Measurements from ENCODE around the gene CHD9NB. TPM values are rescaled to one million over a fixed set of nuclear protein-coding genes. Genes with fewer than 3 reads are reported as not detected.

CHD9NB gene
- total RNA-seq, 1 donor from 2014 or later: 1.1 TPM

GRCh38 chr16:53029971-53030370 lies 22.7 kb downstream of the CHD9NB start:
- intact Hi-C loops (cut with micrococcal nuclease): no loop called here
- H3K4me1 Mint-ChIP-seq (ENCODE audit: low read depth): no peaks in the 10 kb centered on the region
- no peaks in the 10 kb centered on the region for H3K36me3 Mint-ChIP-seq (ENCODE audit: low read depth)
- DNase-seq (ENCODE audit: low spot score): no peak
- H3K27ac Mint-ChIP-seq: no peak overlapping the region
- H3K27me3 Mint-ChIP-seq (ENCODE audit: insufficient read depth): peaks cover 3% of the 10 kb centered on the region
- H3K4me3 Mint-ChIP-seq: no peak overlapping the region
- no peaks in the 10 kb centered on the region for H3K9me3 Mint-ChIP-seq

- no peaks in the 10 kb centered on the region for H3K9me3 Mint-ChIP-seq
- H3K4me3 Mint-ChIP-seq: no peak overlapping the region
- H3K4me1 Mint-ChIP-seq (ENCODE audit: low read depth): peaks cover 5% of the 10 kb centered on the region
- H3K36me3 Mint-ChIP-seq (ENCODE audit: low read depth): no peaks in the 10 kb centered on the region
- no peaks in the 10 kb centered on the region for H3K27me3 Mint-ChIP-seq (ENCODE audit: insufficient read depth)
- DNase-seq (ENCODE audit: low spot score): no peak
- no peak overlapping the region for H3K27ac Mint-ChIP-seq
- intact Hi-C loops (cut with micrococcal nuclease): no loop called here
These were observed 28.7 kb downstream of the CHD9NB start for GRCh38 chr16:53024045-53024444.

- DNase-seq (ENCODE audit: low spot score): no peak
- intact Hi-C loops (cut with micrococcal nuclease): no loop called here
- H3K4me1 Mint-ChIP-seq (ENCODE audit: low read depth): peaks cover 5% of the 10 kb centered on the region
- H3K9me3 Mint-ChIP-seq: no peaks in the 10 kb centered on the region
- H3K36me3 Mint-ChIP-seq (ENCODE audit: low read depth): no peaks in the 10 kb centered on the region
- H3K27ac Mint-ChIP-seq: no peak overlapping the region
- H3K4me3 Mint-ChIP-seq: no peak overlapping the region
- H3K27me3 Mint-ChIP-seq (ENCODE audit: insufficient read depth): no peaks in the 10 kb centered on the region
These were observed 30.3 kb downstream of the CHD9NB start for GRCh38 chr16:53022374-53022773.

GRCh38 chr16:53018834-53019416 lies 33.8 kb downstream of the CHD9NB start:
- Mint-ChIP-seq H3K27ac (no peak overlapping the region), H3K27me3 (ENCODE audit: insufficient read depth) (peaks cover 2% of the 10 kb centered on the region), H3K9me3 (no peaks in the 10 kb centered on the region), H3K36me3 (ENCODE audit: low read depth) (no peaks in the 10 kb centered on the region), H3K4me1 (ENCODE audit: low read depth) (peaks cover 2% of the 10 kb centered on the region), H3K4me3 (no peak overlapping the region)
- intact Hi-C loops (cut with micrococcal nuclease): no loop called here
- no peak for DNase-seq (ENCODE audit: low spot score)

GRCh38 chr16:53014287-53014686 lies 38.4 kb downstream of the CHD9NB start:
- no peaks in the 10 kb centered on the region for H3K36me3 Mint-ChIP-seq (ENCODE audit: low read depth)
- intact Hi-C loops (cut with micrococcal nuclease): no loop called here
- no peaks in the 10 kb centered on the region for H3K4me1 Mint-ChIP-seq (ENCODE audit: low read depth)
- no peak for DNase-seq (ENCODE audit: low spot score)
- no peaks in the 10 kb centered on the region for H3K9me3 Mint-ChIP-seq
- peaks cover 2% of the 10 kb centered on the region for H3K27me3 Mint-ChIP-seq (ENCODE audit: insufficient read depth)
- no peak overlapping the region for H3K27ac Mint-ChIP-seq
- H3K4me3 Mint-ChIP-seq: no peak overlapping the region

- Mint-ChIP-seq H3K27me3 (ENCODE audit: insufficient read depth) (no peaks in the 10 kb centered on the region), H3K36me3 (ENCODE audit: low read depth) (no peaks in the 10 kb centered on the region), H3K9me3 (no peaks in the 10 kb centered on the region), H3K27ac (no peak overlapping the region), H3K4me1 (ENCODE audit: low read depth) (no peaks in the 10 kb centered on the region), H3K4me3 (no peak overlapping the region)
- no peak for DNase-seq (ENCODE audit: low spot score)
- intact Hi-C loops (cut with micrococcal nuclease): no loop called here
These were observed 45.6 kb downstream of the CHD9NB start for GRCh38 chr16:53007095-53007494.

GRCh38 chr16:52997922-52998321 lies 54.8 kb downstream of the CHD9NB start:
- Mint-ChIP-seq H3K27me3 (ENCODE audit: insufficient read depth) (no peaks in the 10 kb centered on the region), H3K36me3 (ENCODE audit: low read depth) (no peaks in the 10 kb centered on the region), H3K9me3 (no peaks in the 10 kb centered on the region), H3K27ac (no peak overlapping the region), H3K4me1 (ENCODE audit: low read depth) (no peaks in the 10 kb centered on the region), H3K4me3 (no peak overlapping the region)
- intact Hi-C loops (cut with micrococcal nuclease): no loop called here
- DNase-seq (ENCODE audit: low spot score): no peak

GRCh38 chr16:52994942-52995341 lies 57.8 kb downstream of the CHD9NB start:
- DNase-seq (ENCODE audit: low spot score): no peak
- no peaks in the 10 kb centered on the region for H3K4me1 Mint-ChIP-seq (ENCODE audit: low read depth)
- no peaks in the 10 kb centered on the region for H3K36me3 Mint-ChIP-seq (ENCODE audit: low read depth)
- peaks cover 2% of the 10 kb centered on the region for H3K27me3 Mint-ChIP-seq (ENCODE audit: insufficient read depth)
- no peak overlapping the region for H3K4me3 Mint-ChIP-seq
- H3K9me3 Mint-ChIP-seq: peaks cover 3% of the 10 kb centered on the region
- intact Hi-C loops (cut with micrococcal nuclease): no loop called here
- H3K27ac Mint-ChIP-seq: no peak overlapping the region

GRCh38 chr16:52993179-52993578 lies 59.5 kb downstream of the CHD9NB start:
- Mint-ChIP-seq H3K27me3 (ENCODE audit: insufficient read depth) (peaks cover 2% of the 10 kb centered on the region), H3K9me3 (peaks cover 3% of the 10 kb centered on the region), H3K27ac (no peak overlapping the region), H3K36me3 (ENCODE audit: low read depth) (no peaks in the 10 kb centered on the region), H3K4me3 (no peak overlapping the region), H3K4me1 (ENCODE audit: low read depth) (no peaks in the 10 kb centered on the region)
- no peak for DNase-seq (ENCODE audit: low spot score)
- intact Hi-C loops (cut with micrococcal nuclease): no loop called here

GRCh38 chr16:52991572-52991971 lies 61.1 kb downstream of the CHD9NB start:
- H3K4me3 Mint-ChIP-seq: no peak overlapping the region
- intact Hi-C loops (cut with micrococcal nuclease): no loop called here
- H3K27ac Mint-ChIP-seq: no peak overlapping the region
- H3K27me3 Mint-ChIP-seq (ENCODE audit: insufficient read depth): peaks cover 2% of the 10 kb centered on the region
- DNase-seq (ENCODE audit: low spot score): no peak
- no peaks in the 10 kb centered on the region for H3K36me3 Mint-ChIP-seq (ENCODE audit: low read depth)
- no peaks in the 10 kb centered on the region for H3K4me1 Mint-ChIP-seq (ENCODE audit: low read depth)
- peaks cover 3% of the 10 kb centered on the region for H3K9me3 Mint-ChIP-seq

Other genes with a start within 250 kb of the CHD9NB start
- gene CHD9, start 2.1 kb upstream of the CHD9NB start, total RNA-seq: 17.0 and 18.3 TPM in 2 replicates

Measured in activated T-helper 1 cell treated with anti-CD3 and anti-CD28 coated beads, Interleukin-12 subunit alpha, Interleukin-12 subunit beta, Interleukin-2, Interleukin-4 antibody, amounts not matched to agents 30 ng/mL and 10 ng/mL and 1 ng/mL, durations not matched to agents 14 hours and 24 hours and 36 hours (primary cell).